Stomach (tissue), 9 donors: ENCODE data around the gene ADAM22. TPM values are rescaled to one million over a fixed set of nuclear protein-coding genes. Genes with fewer than 3 reads are reported as not detected.

ENCODE experiments used
- DNase-seq, 2 donors: peaks; one replicate each; pipeline versions ENCODE4 v3.0.0 to v3.0.0-alpha.2; 2013 to 2019
- H3K27ac ChIP-seq, 5 donors: fragments of 200-600 bp in 4 of 5; sonication (generic) in 4 of 5; one replicate each; pipeline ENCODE4 v1.5.1; 2013 to 2019; ENCODE audit warnings: mild to moderate bottlenecking in 1 of 5, moderate library complexity in 1 of 5
- H3K27me3 ChIP-seq, 3 donors: fragments of 200-600 bp; sonication (generic); one replicate each; pipeline ENCODE4 v1.5.1; 2017 to 2019; ENCODE audit warnings: mixed run types in 1 of 3
- H3K36me3 ChIP-seq, 4 donors: fragments of 200-600 bp; sonication (generic); 1 replicate in 3 of 4; 2 replicates in 1 of 4; pipeline ENCODE4 v1.5.1; 2016 to 2019
- H3K4me1 ChIP-seq, 4 donors: fragments of 200-600 bp; sonication (generic); one replicate each; pipeline ENCODE4 v1.5.1; 2016 to 2019
- H3K4me3 ChIP-seq, 4 donors: fragments of 200-600 bp; sonication (generic) in 3 of 4; one replicate each; pipeline ENCODE4 v1.5.1; 2016 to 2019; ENCODE audit warnings: mild to moderate bottlenecking in 1 of 4
- H3K9me3 ChIP-seq, 4 donors: fragments of 200-600 bp; sonication (generic); one replicate each; pipeline ENCODE4 v1.5.1; 2016 to 2019
- CTCF ChIP-seq, 7 experiments: fragments of 450-650 bp in 4 of 7; fragments of 200-600 bp in 3 of 7; sonication (generic) in 3 of 7; IDR thresholded peaks; one replicate each; pipeline ENCODE4 v1.5.1; 2016 to 2019; ENCODE audit warnings: antibody characterized with exemption in 7 of 7, control low read depth in 2 of 7, mild to moderate bottlenecking in 1 of 7
- EP300 ChIP-seq: sonication (generic); formaldehyde crosslinking; IDR thresholded peaks from one replicate; pipeline ENCODE4 v1.6.1; 2017; ENCODE audit warnings: antibody characterized with exemption
- POLR2A ChIP-seq, 4 donors: fragments of 450-650 bp; IDR thresholded peaks; one replicate each; pipeline ENCODE4 v1.6.1; 2016; ENCODE audit warnings: antibody characterized with exemption in 4 of 4, control low read depth in 2 of 4, mild to moderate bottlenecking in 1 of 4, moderate library complexity in 1 of 4
- POLR2AphosphoS5 ChIP-seq, 3 donors: sonication (generic); formaldehyde crosslinking; IDR thresholded peaks; one replicate each; pipeline ENCODE4 v1.6.1; 2016; ENCODE audit warnings: antibody characterized with exemption in 3 of 3
- WGBS, 5 donors: extraction: QIAGEN DNeasy Blood & Tissue Kit in 3 of 5; methylation state at CpG; one replicate each; pipeline versions ENCODE4 v1.1.5 to v1.1.7; 2013 to 2018; 5-methylcytosine and 5-hydroxymethylcytosine counted together
- intact Hi-C: fragments of 100-400 bp; cut with DNase I; formaldehyde crosslinking; loops from one replicate; pipeline ENCODE4 v1.15.1; 2023; ENCODE audit warnings: low total_unique reads
- polyA plus RNA-seq, 3 donors: library from polyadenylated mRNA; stranded (reverse); fragments of 200-250 nt; gene quantifications; one replicate each; pipeline ENCODE4 v1.2.3, GENCODE V29; 2013
- total RNA-seq, 5 donors: library from RNA; depleted of rRNA; stranded (reverse); fragments of >200 nt; gene quantifications; one replicate each; pipeline versions ENCODE4 v1.1.0 to v1.2.3, GENCODE V29; 2014 to 2016
- donor health status: healthy with polysubstance abuse.
- donor health status: Bipolar disorder and iron deficiency.
- donor health status: healthy.

The ADAM22 gene
- total and polyA plus RNA-seq, 8 donors = 0.06 to 16.8 (median 0.29) TPM; not detected in 1

DNA sequence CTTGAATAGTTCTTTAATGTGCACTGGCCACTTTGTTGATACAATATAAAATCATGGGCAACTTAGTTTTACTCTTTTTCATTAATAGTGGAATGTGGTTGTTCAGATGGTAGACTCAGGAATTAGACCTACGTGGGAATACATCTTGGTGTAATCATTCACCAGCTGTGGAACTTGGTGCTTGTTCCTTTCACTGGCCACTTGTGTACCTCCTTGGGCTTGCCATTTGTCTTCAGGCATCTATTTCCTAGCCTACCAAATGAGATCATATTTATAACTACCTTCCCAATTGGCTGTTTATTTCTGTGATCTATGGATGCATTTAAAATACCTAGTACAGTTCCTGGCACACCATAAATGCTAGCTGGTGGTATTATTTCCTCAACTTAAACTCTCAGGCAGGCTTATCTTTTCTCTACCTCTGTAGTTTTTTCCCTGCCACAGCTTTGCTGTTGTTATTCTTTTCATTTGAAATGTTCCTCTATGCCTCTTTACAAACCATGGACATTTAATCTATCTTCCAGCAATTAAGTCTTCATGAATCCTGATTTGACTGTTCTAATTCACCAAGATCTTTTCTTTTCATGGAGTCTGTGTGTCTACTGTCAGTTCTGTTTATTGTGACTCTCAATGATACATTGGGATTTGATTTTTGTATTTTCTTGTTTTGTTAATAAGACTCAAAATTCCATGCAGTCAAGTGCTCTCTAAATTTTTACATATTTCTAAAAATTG lies 113.0 kb downstream of the ADAM22 start:
- intact Hi-C loops = no loop called here
- 81 to 88% (median 83%) methylated on average over 1 of the region's 1 CpG for WGBS, 5 donors
- DNase-seq = no peak

GRCh38 chr7:88057655-88058054 lies 123.6 kb downstream of the ADAM22 start:
- DNase-seq = no peak
- TF ChIP-seq CTCF (IDR thresholded peaks at IDR 0.05) (no peak), POLR2A (IDR thresholded peaks at IDR 0.05) (no peak), POLR2AphosphoS5 (IDR thresholded peaks at IDR 0.05) (no peak), EP300 (no peak)
- Histone ChIP-seq H3K27ac (no peak overlapping the region), H3K36me3 (no peaks in the 10 kb centered on the region), H3K27me3 (no peaks in the 10 kb centered on the region), H3K9me3 (no peaks in the 10 kb centered on the region), H3K4me1 (peaks cover 0 to 3% (median 0%) of the 10 kb centered on the region in 4 donors), H3K4me3 (no peak overlapping the region)
- 16 to 49% (median 29%) methylated on average over 1 of the region's 1 CpG for WGBS, 5 donors
- intact Hi-C loops = no loop called here

More for the DNA sequence above, 113.0 kb downstream of the ADAM22 start:
- Histone ChIP-seq H3K4me3 (no peak overlapping the region), H3K36me3 (no peaks in the 10 kb centered on the region), H3K9me3 (no peaks in the 10 kb centered on the region), H3K27ac (no peak overlapping the region), H3K4me1 (no peaks in the 10 kb centered on the region), H3K27me3 (no peaks in the 10 kb centered on the region)
- TF ChIP-seq POLR2AphosphoS5 (IDR thresholded peaks at IDR 0.05) (no peak), CTCF (IDR thresholded peaks at IDR 0.05) (no peak), EP300 (no peak), POLR2A (IDR thresholded peaks at IDR 0.05) (no peak)

- Histone ChIP-seq H3K27me3 (no peaks in the 10 kb centered on the region), H3K27ac (no peak overlapping the region), H3K4me1 (no peaks in the 10 kb centered on the region), H3K9me3 (no peaks in the 10 kb centered on the region), H3K4me3 (no peak overlapping the region), H3K36me3 (no peaks in the 10 kb centered on the region)
- intact Hi-C loops = no loop called here
- TF ChIP-seq POLR2A (IDR thresholded peaks at IDR 0.05) = no peak
- no peak for TF ChIP-seq CTCF (IDR thresholded peaks at IDR 0.05)
- no peak for TF ChIP-seq EP300
- no peak for TF ChIP-seq POLR2AphosphoS5 (IDR thresholded peaks at IDR 0.05)
- DNase-seq = no peak
Measured at GRCh38 chr7:88062238-88062637, 128.2 kb downstream of the ADAM22 start.

GRCh38 chr7:88069093-88069492 lies 135.0 kb downstream of the ADAM22 start:
- DNase-seq = no peak
- intact Hi-C loops = no loop called here
- no peak overlapping the region for H3K4me3 ChIP-seq
- TF ChIP-seq POLR2AphosphoS5 (IDR thresholded peaks at IDR 0.05) = no peak
- H3K9me3 ChIP-seq = peaks cover 0 to 6% (median 3%) of the 10 kb centered on the region in 4 donors
- no peak overlapping the region for H3K27ac ChIP-seq
- 90 to 100% (median 100%) methylated on average over 1 of the region's 1 CpG for WGBS, 5 donors
- no peaks in the 10 kb centered on the region for H3K4me1 ChIP-seq
- H3K27me3 ChIP-seq = no peaks in the 10 kb centered on the region
- no peaks in the 10 kb centered on the region for H3K36me3 ChIP-seq

GRCh38 chr7:88071994-88072714 lies 138.1 kb downstream of the ADAM22 start:
- 53 to 63% (median 57%) methylated on average over 3 of the region's 3 CpGs for WGBS, 5 donors
- no peak overlapping the region for H3K4me3 ChIP-seq
- H3K27me3 ChIP-seq = no peaks in the 10 kb centered on the region
- H3K36me3 ChIP-seq = no peaks in the 10 kb centered on the region
- intact Hi-C loops = no loop called here
- H3K9me3 ChIP-seq = peaks cover 0 to 6% (median 3%) of the 10 kb centered on the region in 4 donors
- no peak for TF ChIP-seq CTCF (IDR thresholded peaks at IDR 0.05)
- TF ChIP-seq POLR2AphosphoS5 (IDR thresholded peaks at IDR 0.05) = no peak
- no peak for TF ChIP-seq EP300
- TF ChIP-seq POLR2A (IDR thresholded peaks at IDR 0.05) = no peak
- no peak for DNase-seq
- H3K27ac ChIP-seq = no peak overlapping the region
- H3K4me1 ChIP-seq = no peaks in the 10 kb centered on the region
